GM15510 (cell line): ENCODE results near the gene CNPY2.

ENCODE experiments used
- POLR2A ChIP-seq: IDR thresholded peaks from 3 replicates; pipeline ENCODE4 v1.6.1; 2011; ENCODE audit warnings: borderline replicate concordance; ENCODE audit not compliant: insufficient read length; ENCODE audit errors: extremely low read depth

Gene CNPY2

GRCh38 chr12:56315622-56316473, at the start of gene CNPY2:
CNPY2 (minus strand) TSS chr12:56315988; CDS start chr12:56315217, 771 bp downstream.
- TF ChIP-seq POLR2A, result peak; percentile 85

DNA sequence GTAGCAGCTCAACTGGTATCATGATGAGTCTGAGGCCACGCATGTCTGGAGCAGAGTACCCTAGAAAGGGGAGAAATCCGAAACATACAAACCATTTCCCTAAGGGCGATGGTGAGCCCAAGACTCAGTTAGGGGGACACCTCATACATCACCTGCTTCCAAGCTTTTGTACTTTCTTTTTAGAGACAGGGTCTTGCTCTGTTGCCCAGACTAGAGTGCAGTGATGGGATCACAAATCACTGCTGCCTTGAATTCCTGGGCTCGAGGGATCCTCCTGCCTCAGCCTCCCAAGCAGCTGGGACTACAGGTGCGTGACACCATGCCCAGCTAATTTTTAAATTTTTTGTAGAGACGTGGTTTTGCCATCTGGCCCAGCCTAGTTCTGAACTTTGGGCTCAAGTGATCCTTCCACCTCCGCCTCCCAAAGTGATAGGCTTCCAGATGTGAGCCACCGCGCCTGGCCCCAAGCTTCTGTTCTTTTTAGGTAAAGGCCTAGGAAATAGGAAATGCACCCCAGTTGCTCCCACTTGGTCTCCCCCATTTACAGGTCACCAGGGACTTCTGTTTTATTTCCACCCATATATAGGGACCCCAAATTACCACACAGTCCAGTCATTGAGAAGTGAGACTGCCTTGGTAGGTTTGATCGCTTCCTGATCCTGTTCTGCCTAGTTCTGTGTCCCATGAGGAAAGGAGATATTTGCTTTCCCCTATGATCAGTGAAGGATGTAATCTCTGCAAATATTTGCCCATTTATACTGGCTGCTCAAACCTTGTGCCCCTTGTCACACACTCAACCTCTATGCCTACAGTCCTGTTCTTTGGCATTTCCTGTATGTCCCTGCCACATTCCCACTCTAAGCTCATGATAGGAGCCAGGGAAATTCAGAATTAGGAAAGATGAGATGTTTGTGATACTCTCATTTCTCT, 46.6 kb upstream of the CNPY2 start, which contains the start of gene APOF:
Gene APOF, minus strand, starts transcription at position 728 of the 930 bp plus-strand sequence. Its CDS starts 112 bp downstream, at position 616.
- no peak for TF ChIP-seq POLR2A

- TF ChIP-seq POLR2A, result no peak
Observed at GRCh38 chr12:56361487-56362129, 45.8 kb upstream of the CNPY2 start.

DNA sequence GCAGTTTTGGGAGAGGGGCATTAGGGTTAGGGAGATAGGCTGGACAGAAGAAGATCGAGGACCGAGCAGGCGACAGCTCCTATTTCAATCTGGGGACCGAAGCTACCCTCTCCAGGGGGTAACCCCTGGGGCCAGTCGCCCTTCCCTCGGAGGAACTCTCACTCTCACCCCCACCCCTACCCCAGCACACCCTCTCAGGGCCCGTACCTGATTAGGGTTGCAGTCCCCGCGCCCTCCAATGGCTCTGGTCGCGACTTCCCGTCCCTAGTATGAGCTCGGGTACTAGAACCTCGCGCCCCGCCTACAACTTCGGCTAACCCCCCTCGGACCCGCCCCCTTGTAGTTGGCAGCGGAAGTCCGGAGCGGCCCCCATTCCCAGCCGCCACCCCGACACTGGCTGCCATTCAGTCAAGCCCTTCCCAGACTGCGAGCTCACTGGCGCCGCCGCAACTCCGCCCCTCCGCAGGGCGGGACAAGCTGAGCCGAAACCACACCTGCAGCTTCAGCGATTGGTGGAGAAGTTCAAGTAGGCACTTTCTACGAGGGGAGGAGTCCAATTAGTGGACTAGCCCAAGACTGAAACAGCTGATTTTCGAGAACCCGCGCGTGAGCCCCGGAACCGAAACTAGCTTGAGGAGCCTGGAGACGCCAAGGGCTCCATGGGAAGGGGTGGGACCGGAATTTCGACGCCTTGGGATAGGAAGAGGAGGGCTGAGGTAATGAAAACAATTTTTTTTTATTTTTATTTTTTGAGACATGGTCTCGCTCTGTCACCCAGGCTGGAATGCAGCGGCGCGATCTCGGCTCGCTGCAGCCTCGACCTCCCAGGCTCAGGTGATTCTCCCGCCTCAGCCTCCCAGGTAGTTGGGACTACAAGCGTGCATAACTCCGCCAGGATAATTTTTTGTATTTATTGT, 44.3 kb upstream of the CNPY2 start, which contains the start of gene STAT2:
Gene STAT2, minus strand, starts transcription at position 257 of the 917 bp plus-strand sequence. CDS start 3,536 bp downstream, outside the sequence.
- TF ChIP-seq POLR2A, result peak; percentile 87

DNA sequence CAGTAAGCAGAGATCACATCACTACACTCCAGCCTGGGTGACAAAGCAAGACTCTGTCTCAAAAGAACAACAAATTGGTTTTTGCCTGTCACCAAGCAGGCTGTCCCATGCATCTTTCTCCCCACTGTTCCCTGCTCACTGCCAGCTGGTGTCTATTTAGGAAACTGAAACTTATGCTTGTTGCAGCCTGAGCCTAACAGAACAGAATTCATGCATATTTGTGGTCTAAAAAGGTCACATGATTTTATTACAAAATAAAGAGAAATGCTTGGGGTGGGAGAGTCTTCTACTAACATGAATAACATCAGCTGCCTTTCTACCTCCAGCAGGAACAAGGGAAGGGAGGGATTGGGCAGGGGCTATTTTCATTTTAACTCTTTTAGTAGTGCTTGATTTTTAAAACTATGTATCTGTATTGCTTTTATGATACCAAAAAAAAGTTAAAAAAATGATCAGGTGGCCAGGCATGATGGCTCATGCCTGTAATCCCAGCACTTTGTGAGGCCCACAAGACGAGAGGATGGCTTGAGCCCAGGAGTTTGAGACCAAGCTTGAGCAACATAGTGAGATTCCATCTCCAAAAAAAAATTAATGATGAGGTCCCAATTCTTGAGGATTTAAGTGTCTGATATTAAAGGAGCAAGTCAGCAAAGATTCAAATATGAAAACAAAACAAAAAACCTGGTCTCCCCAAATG, 43.2 kb upstream of the CNPY2 start:
- no peak for TF ChIP-seq POLR2A

GRCh38 chr12:56351325-56351724, 35.5 kb upstream of the CNPY2 start:
- no peak for TF ChIP-seq POLR2A

DNA sequence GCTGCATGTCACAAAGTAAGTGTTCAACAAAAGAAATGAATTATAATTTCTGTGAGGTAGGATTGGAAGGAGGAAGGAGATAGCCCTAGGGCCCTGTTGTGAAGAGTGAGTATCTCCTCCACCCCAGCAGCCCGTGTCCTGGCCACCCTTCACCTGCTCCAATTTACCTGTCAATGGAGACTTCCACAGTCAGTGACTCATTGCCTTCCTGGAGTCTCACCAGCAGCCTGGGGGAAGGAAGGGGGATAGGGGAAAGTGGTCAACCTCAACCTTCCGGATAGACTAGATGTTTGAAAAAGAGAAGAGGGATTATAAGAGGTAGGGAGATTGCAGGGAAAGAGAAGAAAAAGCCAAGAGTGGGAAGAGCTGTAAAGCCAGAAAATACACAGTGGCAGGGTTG, 34.9 kb upstream of the CNPY2 start:
- TF ChIP-seq POLR2A, result no peak

GRCh38 chr12:56348776-56349175, 33.0 kb upstream of the CNPY2 start:
- no peak for TF ChIP-seq POLR2A

DNA sequence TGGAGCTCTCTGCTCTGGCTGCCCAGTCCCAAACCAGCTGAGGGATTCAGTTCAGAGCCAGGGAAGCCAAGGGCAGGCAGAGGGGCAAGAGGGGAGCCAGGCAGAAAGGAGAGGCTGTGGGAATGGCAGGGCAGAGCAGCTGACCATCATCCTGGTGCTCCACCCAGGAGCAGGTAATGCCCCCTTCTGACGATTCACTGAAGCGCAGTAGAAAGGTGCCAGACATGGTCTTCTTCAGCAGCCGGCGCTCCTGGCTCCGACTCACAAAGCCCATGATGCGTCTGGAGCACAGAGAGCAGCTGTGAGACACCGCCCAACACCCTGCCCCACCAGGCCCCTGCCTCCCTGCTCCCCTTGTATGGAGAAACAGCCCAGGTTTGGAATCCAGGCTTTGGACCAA, 30.9 kb upstream of the CNPY2 start:
- no peak for TF ChIP-seq POLR2A

- TF ChIP-seq POLR2A, result no peak
Observed at GRCh38 chr12:56341616-56342015, 25.8 kb upstream of the CNPY2 start.

DNA sequence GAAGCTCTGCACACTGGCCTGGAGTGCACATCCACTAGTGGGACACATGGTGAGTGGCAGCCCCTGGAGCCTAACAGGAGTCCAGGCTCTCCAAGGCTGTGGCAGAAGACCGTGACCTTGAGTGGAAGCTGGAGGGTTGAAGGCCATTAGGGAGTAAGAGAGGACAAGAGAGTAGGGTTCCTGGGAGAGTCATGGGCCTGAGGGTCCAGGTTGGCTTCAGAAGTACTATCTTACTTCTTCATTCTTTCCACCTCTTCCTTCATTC, 23.3 kb upstream of the CNPY2 start:
- TF ChIP-seq POLR2A, result no peak

GRCh38 chr12:56338308-56339157, 22.7 kb upstream of the CNPY2 start, which contains the start of gene IL23A:
IL23A (plus strand) TSS chr12:56338884; CDS start chr12:56339045, 161 bp downstream.
- TF ChIP-seq POLR2A, result no peak
